Measurements from ENCODE around the gene CCR9. TPM values are rescaled to one million over a fixed set of nuclear protein-coding genes. Genes with fewer than 3 reads are reported as not detected.
A peak's percentile ranks its signal among the peaks of the same experiment; 100 is the strongest.

The CCR9 gene
- total and polyA plus RNA-seq, 5 experiments from 2014 or later: 0.33 to 2.0 (median 1.2) TPM; not detected in 1

DNA sequence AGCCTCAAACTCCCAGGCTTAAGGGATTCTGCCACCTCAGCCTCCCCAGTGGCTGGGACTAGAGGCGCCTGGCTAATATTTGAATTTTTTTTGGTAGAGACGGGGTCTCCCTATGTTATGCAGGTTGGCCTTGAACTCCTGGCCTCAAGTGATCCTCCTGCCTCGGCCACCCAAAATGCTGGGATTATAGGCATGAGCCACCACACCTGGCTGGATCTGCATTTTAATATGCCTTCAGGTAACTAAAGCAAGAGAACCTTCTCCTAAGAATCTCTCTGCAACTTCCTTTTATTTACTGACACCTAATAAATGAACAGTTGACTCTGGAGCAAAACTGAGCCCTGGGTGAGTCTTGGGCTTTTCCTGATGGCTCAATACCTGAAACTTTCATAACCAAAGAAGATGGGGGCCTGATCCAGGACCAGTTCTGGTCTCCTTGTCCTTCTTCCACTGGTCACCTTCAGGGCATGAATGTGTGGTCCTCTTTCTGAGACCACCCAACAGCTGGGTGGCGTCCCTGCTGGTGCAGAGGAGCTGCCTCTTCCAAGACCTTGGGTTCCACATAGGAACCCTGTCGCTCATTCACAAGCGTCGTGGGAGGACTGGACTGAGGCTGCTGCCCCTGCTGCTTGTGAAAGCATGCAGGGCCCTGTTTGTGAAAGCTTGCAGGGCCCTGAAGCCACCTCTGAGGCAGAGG, 28.2 kb downstream of the CCR9 start:
- POLR2A ChIA-PET: no interaction called here
- DNase-seq (no peak), ATAC-seq (no peak)
- peaks cover 2 to 21% (median 7%) of the 10 kb centered on the region in 3 donors for H3K36me3 Mint-ChIP-seq
- peaks cover 18 to 61% (median 28%) of the 10 kb centered on the region in 4 donors for H3K4me1 Mint-ChIP-seq
- H3K27ac Mint-ChIP-seq: peak overlapping the region in 1 of 10 donors; percentile 56
- H3K27me3 Mint-ChIP-seq: peaks cover 0 to 6% (median 0%) of the 10 kb centered on the region in 5 donors
- H3K9me3 Mint-ChIP-seq: no peaks in the 10 kb centered on the region
- H3K4me3 Mint-ChIP-seq: peak overlapping the region in 3 of 10 donors; percentile 76 to 84 (median 83)

DNA sequence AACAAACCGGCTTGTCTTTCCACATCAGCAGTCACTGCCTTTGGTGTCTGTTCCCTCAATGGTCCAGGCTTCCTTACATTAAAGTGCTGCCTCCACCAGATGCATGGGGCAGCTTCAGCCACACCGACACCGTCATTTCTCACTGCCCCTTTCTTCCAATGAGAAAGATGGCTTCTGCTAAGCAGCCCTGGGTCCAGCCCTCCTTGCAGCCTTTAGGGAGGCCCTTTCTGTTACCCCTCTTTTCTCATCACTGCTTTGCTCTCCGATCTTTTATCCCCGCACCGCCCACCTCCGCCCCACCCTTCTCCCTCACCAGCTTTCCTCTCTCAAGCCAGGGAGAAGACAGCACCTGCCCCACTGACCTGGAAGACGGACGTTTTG, 28.7 kb downstream of the CCR9 start:
- POLR2A ChIA-PET: no interaction called here
- no peak for ATAC-seq
- peak overlapping the region in 5 of 10 donors; percentile 46 to 72 (median 53) for H3K27ac Mint-ChIP-seq
- H3K4me3 Mint-ChIP-seq: peak overlapping the region; percentile 76 to 90 (median 84)
- peaks cover 2 to 19% (median 4%) of the 10 kb centered on the region in 3 donors for H3K36me3 Mint-ChIP-seq
- H3K9me3 Mint-ChIP-seq: no peaks in the 10 kb centered on the region
- H3K4me1 Mint-ChIP-seq: peaks cover 16 to 55% (median 28%) of the 10 kb centered on the region in 4 donors
- H3K27me3 Mint-ChIP-seq: peaks cover 0 to 6% (median 0%) of the 10 kb centered on the region in 5 donors
- DNase-seq: no peak

DNA sequence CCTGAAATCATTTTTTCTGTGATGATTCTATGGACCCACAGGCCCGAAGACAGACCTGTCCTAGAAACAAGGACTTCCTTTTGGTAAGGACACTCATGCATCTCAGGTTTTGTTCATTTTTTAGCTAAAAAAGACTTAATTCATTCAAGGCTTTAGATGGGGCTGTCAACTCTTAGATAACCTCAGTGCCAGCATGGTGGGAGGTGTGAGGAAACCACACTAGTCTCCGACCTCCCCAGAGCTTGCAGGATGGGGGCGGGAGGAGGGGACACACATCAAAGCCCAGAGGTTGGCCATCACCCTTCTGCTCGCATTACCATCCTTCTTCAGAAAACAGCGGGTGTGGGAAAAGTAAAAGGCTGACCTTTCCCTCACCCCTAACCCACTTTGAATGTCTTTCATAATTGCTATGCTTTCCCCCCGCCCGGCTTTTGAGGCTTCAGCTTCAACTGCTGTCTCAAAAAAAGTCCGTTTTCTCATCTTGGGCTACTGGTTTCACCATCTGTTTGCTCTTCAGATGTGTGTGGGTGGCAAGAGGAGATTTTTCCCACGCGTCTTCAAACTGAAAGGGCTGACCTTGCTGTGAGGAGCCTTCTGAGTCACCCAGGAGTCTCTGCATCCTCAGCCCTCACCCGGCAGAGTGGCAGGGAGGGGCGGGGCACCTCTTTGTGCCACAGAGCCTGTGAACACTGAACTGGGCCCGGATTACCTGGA, 29.3 kb downstream of the CCR9 start:
- peak overlapping the region; percentile 76 to 90 (median 84) for H3K4me3 Mint-ChIP-seq
- H3K27me3 Mint-ChIP-seq: peaks cover 0 to 6% (median 0%) of the 10 kb centered on the region in 5 donors
- peaks cover 0 to 22% (median 4%) of the 10 kb centered on the region in 3 donors for H3K36me3 Mint-ChIP-seq
- peak; percentile 89 to 90 for ATAC-seq
- POLR2A ChIA-PET: interaction anchor here (0.6 kb wide), 1 partner anchor 321 kb away, joined by 3 read pairs; the partner anchor contains the start of gene LIMD1
- H3K4me1 Mint-ChIP-seq: peaks cover 12 to 52% (median 32%) of the 10 kb centered on the region in 4 donors
- H3K27ac Mint-ChIP-seq: peak overlapping the region; percentile 26 to 82 (median 62)
- DNase-seq: peak; percentile 23 to 72 (median 46)
- H3K9me3 Mint-ChIP-seq: no peaks in the 10 kb centered on the region

DNA sequence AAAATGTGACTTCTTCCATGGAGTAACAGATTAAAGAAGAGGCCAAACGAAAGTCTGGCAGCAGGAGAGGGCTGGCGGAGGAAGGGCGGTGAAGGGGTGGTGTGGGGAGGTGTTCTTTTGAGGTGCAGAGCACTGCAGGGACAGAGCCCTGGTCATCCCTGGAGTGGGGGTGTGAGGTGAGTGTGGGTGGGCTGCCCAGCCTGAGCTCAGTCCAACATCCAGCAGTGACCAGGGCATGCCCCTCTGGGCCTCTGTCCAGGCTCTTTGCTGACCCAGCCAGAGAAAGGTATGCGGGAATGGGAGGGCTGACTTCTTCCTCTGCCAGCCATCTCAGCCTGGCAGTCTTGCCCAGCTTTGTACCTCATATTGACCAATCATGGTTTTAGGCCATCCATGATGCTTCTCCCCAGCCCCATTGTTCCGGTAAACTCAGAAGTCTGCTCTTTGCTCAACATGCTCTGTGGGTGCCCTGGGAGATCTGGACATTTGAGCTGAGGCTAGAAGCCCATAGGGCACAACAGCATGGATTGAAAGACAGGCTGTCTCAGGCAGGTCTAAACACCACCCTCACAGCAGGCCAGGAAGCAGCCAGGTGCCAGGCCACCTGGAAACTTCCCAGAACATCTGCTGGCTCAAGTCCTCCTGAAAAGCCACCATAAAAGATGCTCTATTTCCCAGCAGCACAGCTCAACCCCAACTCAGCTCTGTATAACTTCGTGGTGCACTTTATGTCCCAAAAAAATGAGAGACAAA, 31.0 kb downstream of the CCR9 start:
- DNase-seq: no peak
- Mint-ChIP-seq H3K36me3 (peaks cover 0 to 36% (median 5%) of the 10 kb centered on the region in 3 donors), H3K27me3 (peaks cover 0 to 4% (median 0%) of the 10 kb centered on the region in 5 donors), H3K4me3 (peak overlapping the region in 1 of 10 donors; percentile 48), H3K4me1 (peaks cover 17 to 47% (median 44%) of the 10 kb centered on the region in 4 donors), H3K27ac (peak overlapping the region in 3 of 10 donors; percentile 17 to 61 (median 20)), H3K9me3 (no peaks in the 10 kb centered on the region)
- POLR2A ChIA-PET: no interaction called here
- no peak for ATAC-seq

DNA sequence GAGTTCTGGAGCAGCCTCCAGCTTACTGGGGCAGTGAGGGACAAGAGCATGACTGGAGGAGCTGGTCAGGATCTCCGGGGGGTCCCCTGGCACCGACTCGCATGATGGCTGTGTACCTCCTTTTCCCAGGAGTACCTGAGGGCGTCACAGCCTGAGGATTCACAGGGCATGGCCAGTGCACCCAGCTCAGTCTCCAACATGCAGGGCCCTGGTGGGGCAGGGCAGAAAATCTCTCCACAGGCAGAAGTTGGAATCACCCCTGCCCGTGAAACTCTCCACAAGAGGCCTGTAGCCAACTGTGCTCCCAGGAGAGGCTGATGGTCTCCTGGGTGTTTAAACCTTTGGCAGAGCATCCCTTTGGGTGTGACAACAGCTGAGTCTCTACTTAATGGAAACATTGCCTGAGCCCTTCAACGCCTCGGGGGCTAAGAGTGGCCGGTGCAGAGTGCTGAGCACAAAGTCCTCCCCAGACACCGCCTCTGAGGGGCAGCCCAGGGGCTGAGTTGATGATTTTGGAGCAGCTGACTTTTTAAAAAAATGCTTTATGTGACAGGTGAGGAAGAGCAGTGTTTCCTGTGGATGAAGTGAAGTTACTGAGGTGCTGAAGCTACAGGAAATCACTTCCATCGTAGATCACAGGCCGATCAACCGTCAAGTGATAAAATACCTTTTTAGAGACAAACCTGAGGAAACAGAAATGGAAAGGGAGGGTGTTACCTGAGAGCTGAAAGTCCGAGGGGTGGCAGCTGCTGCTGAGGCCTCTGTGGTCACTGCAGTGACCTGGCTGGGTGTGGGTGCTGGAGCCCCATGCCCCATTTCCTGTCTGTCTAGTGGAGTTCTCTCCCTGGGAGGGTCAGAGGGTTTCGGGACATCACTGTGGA, 35.1 kb downstream of the CCR9 start:
- peaks cover 0 to 69% (median 18%) of the 10 kb centered on the region in 3 donors for H3K36me3 Mint-ChIP-seq
- H3K27me3 Mint-ChIP-seq: no peaks in the 10 kb centered on the region
- no peaks in the 10 kb centered on the region for H3K9me3 Mint-ChIP-seq
- H3K27ac Mint-ChIP-seq: peak overlapping the region; percentile 46 to 95 (median 76)
- peaks cover 9 to 36% (median 28%) of the 10 kb centered on the region in 4 donors for H3K4me1 Mint-ChIP-seq
- DNase-seq (no peak), ATAC-seq (peak in 1 of 2 donors; percentile 18)
- POLR2A ChIA-PET: no interaction called here
- peak overlapping the region in 2 of 10 donors; percentile 15 to 49 for H3K4me3 Mint-ChIP-seq

DNA sequence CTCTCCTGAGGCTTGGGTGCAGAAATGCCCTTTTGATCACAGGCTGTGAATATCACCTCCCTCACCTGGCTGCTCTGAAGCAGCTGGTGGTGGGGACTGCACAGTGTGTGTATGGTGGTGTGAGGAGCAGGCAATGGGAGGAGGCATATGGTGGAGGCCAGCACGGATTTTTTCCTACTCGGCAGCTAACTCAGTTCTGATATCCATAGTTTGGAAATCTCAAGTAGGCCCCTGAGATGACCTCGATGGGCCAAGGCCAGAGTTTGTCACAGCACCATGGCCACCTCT, 35.6 kb downstream of the CCR9 start:
- ATAC-seq (no peak), DNase-seq (no peak)
- Mint-ChIP-seq H3K9me3 (no peaks in the 10 kb centered on the region), H3K27ac (peak overlapping the region in 8 of 10 donors; percentile 10 to 95 (median 72)), H3K4me3 (no peak overlapping the region), H3K27me3 (no peaks in the 10 kb centered on the region), H3K36me3 (peaks cover under 1 to 75% (median 20%) of the 10 kb centered on the region in 3 donors), H3K4me1 (peaks cover 9 to 30% (median 25%) of the 10 kb centered on the region in 4 donors)
- POLR2A ChIA-PET: no interaction called here

DNA sequence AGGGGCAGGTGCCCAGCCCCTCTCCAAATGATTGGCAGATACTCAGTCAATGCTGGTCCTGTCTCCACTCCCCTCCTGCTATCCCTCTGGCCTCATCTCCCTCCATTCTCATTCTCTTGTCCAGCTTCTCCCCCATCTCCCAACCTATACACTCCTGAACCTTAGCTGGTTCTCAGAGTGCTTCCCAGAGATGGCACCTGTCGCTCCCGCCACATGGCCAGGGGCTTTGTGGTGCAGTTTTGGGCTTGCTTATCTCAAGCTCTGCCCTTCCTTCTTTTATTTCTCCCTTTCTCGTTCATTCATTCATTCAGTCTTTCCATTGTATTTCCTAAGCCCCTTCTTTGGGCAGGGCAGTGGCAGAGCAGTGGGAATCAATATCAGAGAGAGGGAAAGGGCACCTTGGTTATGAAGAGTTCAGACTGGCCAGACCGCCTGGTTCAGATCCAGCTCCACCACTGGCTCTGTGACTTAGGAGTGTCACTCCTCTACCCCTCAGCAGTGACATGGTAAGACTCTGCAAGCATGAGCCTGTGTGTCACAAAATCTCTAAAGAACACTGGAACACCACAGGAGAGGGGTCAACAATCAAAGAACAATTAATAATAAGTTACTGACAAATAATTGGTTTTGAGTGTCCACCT, 36.7 kb downstream of the CCR9 start:
- no peaks in the 10 kb centered on the region for H3K9me3 Mint-ChIP-seq
- peaks cover 4 to 82% (median 30%) of the 10 kb centered on the region in 3 donors for H3K36me3 Mint-ChIP-seq
- no peak for ATAC-seq
- no peak overlapping the region for H3K4me3 Mint-ChIP-seq
- no peak for DNase-seq
- peaks cover 9 to 30% (median 18%) of the 10 kb centered on the region in 4 donors for H3K4me1 Mint-ChIP-seq
- peak overlapping the region in 3 of 10 donors; percentile 56 to 66 (median 62) for H3K27ac Mint-ChIP-seq
- H3K27me3 Mint-ChIP-seq: no peaks in the 10 kb centered on the region
- POLR2A ChIA-PET: no interaction called here

DNA sequence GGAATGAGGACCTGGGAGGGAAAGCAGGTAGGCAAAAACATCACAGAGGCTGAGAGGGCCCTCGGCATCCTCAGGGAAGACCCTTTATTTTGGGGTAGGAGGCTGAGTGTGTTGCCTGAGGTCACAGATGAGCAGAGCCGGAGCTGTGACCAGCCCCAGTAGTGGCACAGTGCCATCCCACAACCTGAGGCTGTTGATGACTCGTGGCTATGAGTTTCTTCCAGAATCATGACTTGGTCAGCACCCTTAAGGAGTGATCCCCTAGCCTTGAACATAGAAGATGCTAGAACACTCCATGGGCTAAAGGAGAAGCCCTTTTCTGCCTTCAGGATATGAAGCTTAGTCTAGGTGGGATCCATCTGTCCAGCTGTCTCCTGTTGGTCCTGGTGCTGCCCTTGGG, 37.4 kb downstream of the CCR9 start:
- Mint-ChIP-seq H3K4me1 (peaks cover 11 to 32% (median 20%) of the 10 kb centered on the region in 4 donors), H3K27me3 (no peaks in the 10 kb centered on the region)
- POLR2A ChIA-PET: no interaction called here

DNA sequence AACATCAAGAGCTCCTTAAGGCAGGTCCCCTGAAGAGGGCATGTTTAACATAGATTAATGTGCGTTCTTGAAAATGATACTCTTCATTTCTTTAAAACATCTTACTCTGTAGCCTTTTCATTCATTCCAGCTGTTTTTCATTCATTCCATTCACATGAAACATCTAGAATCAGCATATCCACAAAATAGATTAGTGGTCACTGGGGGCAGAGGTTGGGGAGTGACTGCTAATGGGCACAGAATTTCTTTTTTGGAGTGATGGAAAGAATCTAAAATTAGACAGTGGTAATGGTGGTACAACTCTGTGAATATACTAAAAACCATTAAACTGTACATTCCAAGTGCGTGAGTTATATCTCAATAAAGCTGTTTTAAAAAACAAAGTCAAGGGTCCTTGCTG, 41.5 kb downstream of the CCR9 start:
- peaks cover 4 to 90% (median 43%) of the 10 kb centered on the region in 3 donors for H3K36me3 Mint-ChIP-seq
- no peaks in the 10 kb centered on the region for H3K27me3 Mint-ChIP-seq
- H3K9me3 Mint-ChIP-seq: no peaks in the 10 kb centered on the region
- no peak overlapping the region for H3K27ac Mint-ChIP-seq
- no peak for DNase-seq
- no peak overlapping the region for H3K4me3 Mint-ChIP-seq
- no peak for ATAC-seq
- H3K4me1 Mint-ChIP-seq: peaks cover 7 to 14% (median 12%) of the 10 kb centered on the region in 4 donors
- POLR2A ChIA-PET: no interaction called here

More for the DNA sequence above, 37.4 kb downstream of the CCR9 start:
- Mint-ChIP-seq H3K36me3 (peaks cover 4 to 82% (median 30%) of the 10 kb centered on the region in 3 donors), H3K9me3 (no peaks in the 10 kb centered on the region), H3K4me3 (no peak overlapping the region), H3K27ac (peak overlapping the region in 3 of 10 donors; percentile 40 to 62 (median 56))
- no peak for DNase-seq
- no peak for ATAC-seq

DNA sequence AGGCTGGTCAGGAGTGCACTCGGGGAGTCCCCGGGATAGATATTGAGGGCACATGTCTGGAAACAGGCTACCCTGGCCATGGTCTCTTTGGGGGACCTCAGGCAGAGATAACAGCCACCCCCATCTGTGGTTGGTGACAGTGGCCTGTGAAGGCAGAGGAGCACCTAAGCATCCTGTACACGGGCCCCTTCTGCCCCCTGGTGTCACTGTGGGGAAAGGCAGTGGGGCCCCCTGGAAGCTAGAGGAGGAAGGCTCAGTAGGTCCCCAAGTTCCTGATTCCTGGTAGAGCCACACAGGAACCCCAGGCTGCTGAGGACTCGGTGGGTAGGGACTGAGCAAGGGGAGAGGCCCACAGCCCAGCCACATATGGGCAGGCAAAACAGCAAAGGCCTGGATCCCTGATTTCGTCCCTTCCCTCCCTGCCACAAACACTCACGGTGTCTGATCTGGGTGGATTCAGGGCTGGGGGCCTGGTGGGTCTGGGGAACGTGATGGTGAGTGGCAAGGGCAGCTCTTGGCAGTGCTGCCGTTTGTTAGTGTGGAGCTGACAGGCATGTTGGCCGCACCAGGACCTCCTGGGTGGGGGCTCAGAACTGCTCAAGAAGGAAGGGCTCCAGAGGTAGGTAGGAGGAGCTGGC, 42.8 kb downstream of the CCR9 start:
- Mint-ChIP-seq H3K4me3 (no peak overlapping the region), H3K9me3 (no peaks in the 10 kb centered on the region), H3K27ac (peak overlapping the region in 2 of 10 donors; percentile 37 to 62), H3K36me3 (peaks cover 12 to 90% (median 47%) of the 10 kb centered on the region in 3 donors), H3K4me1 (peaks cover 6 to 10% (median 8%) of the 10 kb centered on the region in 4 donors), H3K27me3 (no peaks in the 10 kb centered on the region)
- DNase-seq (peak; percentile 45 to 74 (median 65)), ATAC-seq (peak; percentile 82 to 83)
- POLR2A ChIA-PET: no interaction called here

DNA sequence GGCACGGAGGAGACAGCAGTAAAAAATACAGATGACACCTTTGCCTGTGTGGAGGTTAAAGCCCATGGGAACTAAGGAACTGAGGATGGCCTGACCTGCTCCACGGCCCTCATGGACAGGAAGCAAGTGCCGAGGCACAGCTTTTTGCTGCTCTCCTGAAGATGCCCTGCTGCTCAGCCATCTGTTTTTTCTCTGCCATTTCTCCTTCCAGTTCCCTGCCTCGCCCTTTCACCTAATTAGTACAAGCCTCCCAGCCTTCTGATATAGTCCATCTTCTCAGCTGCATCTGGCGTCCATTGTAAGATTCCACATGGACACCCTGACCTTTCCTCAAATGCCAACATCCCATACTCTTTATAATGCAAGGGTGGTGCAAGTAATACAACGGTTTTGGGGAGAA, 45.2 kb downstream of the CCR9 start:
- H3K36me3 Mint-ChIP-seq: peaks cover 22 to 99% (median 61%) of the 10 kb centered on the region in 3 donors
- ATAC-seq: no peak
- peak overlapping the region in 1 of 10 donors; percentile 48 for H3K27ac Mint-ChIP-seq
- no peak for DNase-seq
- peaks cover 6 to 10% (median 8%) of the 10 kb centered on the region in 4 donors for H3K4me1 Mint-ChIP-seq
- no peaks in the 10 kb centered on the region for H3K27me3 Mint-ChIP-seq
- H3K9me3 Mint-ChIP-seq: no peaks in the 10 kb centered on the region
- H3K4me3 Mint-ChIP-seq: no peak overlapping the region
- POLR2A ChIA-PET: no interaction called here

Measured in naive thymus-derived CD8-positive, alpha-beta T cell (primary cell).